ENCODE data around the gene ELOVL6. TPM values are rescaled to one million over a fixed set of nuclear protein-coding genes. Genes with fewer than 3 reads are reported as not detected.
A peak's percentile ranks its signal among the peaks of the same experiment; 100 is the strongest.

ELOVL6 gene
- total RNA-seq, 2 donors from 2014 or later: 43.7 to 66.3 TPM

DNA sequence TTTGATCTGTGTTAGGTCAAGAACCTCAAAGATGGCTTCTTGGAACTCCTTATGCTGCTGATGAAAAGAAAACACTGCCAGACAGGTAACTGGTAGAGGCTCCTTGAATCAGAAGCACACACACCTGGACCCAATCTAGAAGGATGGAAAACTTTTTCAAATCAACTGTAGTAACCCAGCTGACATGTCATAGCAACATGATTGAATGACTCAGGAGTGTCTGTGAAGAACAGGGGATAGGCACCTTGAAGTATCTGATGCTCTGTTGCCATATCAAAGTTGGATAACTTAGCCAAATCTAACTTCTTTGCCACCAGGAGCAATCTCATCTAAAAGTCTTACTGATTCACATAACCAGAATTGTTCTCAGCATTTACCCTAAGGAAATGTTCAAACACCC is 98.8 kb downstream of the ELOVL6 start:
- no peak for TF ChIP-seq CTCF (IDR thresholded peaks at IDR 0.05)
- H3K27ac ChIP-seq: no peak overlapping the region
- no peak for DNase-seq
- no peak overlapping the region for H3K9ac ChIP-seq (ENCODE audit: low read depth in 2 of 2, low read length in 2 of 2)
- no peak overlapping the region for H3K4me3 ChIP-seq
- no peaks in the 10 kb centered on the region for H3K9me3 ChIP-seq
- H3K27me3 ChIP-seq: no peaks in the 10 kb centered on the region
- no peaks in the 10 kb centered on the region for H3K4me1 ChIP-seq
- no peaks in the 10 kb centered on the region for H3K36me3 ChIP-seq
- intact Hi-C loops (cut with DNase I): no loop called here

DNA sequence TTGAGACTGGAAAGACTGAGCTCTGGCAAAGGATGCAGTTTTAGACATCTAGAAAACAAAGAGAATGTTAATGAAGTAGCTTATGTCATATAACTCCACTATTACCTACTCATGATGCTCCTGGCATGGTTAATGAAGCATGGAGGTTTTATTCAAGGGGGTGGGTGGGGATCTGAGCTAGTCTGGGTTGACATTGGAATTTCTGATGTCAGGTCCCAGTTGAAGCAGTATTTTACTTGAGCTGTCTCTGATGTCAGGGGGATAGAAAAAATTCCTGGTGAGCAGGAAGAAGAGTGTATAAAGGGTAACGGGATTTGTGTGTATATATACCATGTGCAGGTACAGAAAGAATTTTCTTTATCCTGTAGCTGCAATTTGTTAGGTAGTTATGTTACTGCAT is 102.0 kb downstream of the ELOVL6 start:
- DNase-seq: no peak
- intact Hi-C loops (cut with DNase I): no loop called here
- Histone ChIP-seq H3K9ac (ENCODE audit: low read depth in 2 of 2, low read length in 2 of 2) (no peak overlapping the region), H3K27ac (no peak overlapping the region), H3K36me3 (no peaks in the 10 kb centered on the region), H3K4me1 (no peaks in the 10 kb centered on the region), H3K4me3 (no peak overlapping the region), H3K9me3 (no peaks in the 10 kb centered on the region), H3K27me3 (no peaks in the 10 kb centered on the region)
- TF ChIP-seq CTCF (IDR thresholded peaks at IDR 0.05): no peak

DNA sequence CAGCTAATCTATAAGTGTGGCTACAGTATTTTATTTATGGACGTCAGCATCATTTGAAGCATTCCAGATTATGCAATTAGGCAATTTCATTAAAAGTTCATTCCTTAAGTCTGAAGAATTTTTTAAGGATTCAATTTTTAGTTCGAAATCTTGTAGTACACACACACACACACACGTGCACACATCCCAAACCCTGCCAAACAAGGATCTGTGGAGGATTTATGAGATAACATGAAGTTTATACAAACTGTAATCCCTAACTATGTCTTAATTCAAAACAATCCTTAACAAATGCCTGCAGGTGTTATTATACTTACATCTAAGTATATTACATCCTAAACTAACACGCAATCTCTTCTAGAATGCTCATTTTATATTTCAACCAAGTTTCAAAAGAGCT is 105.8 kb downstream of the ELOVL6 start:
- TF ChIP-seq CTCF (IDR thresholded peaks at IDR 0.05): no peak
- H3K4me3 ChIP-seq: no peak overlapping the region
- no peaks in the 10 kb centered on the region for H3K27me3 ChIP-seq
- no peak for DNase-seq
- intact Hi-C loops (cut with DNase I): no loop called here
- H3K4me1 ChIP-seq: no peaks in the 10 kb centered on the region
- H3K27ac ChIP-seq: no peak overlapping the region
- no peaks in the 10 kb centered on the region for H3K36me3 ChIP-seq
- H3K9ac ChIP-seq (ENCODE audit: low read depth in 2 of 2, low read length in 2 of 2): no peak overlapping the region
- no peaks in the 10 kb centered on the region for H3K9me3 ChIP-seq

GRCh38 chr4:110091434-110092140 is 106.8 kb downstream of the ELOVL6 start:
- no peaks in the 10 kb centered on the region for H3K36me3 ChIP-seq
- peak overlapping the region; percentile 6 for H3K27ac ChIP-seq
- TF ChIP-seq CTCF (IDR thresholded peaks at IDR 0.05): no peak
- no peak overlapping the region for H3K9ac ChIP-seq (ENCODE audit: low read depth in 2 of 2, low read length in 2 of 2)
- no peaks in the 10 kb centered on the region for H3K4me1 ChIP-seq
- DNase-seq: no peak
- intact Hi-C loops (cut with DNase I): no loop called here
- H3K4me3 ChIP-seq: no peak overlapping the region
- H3K27me3 ChIP-seq: no peaks in the 10 kb centered on the region
- no peaks in the 10 kb centered on the region for H3K9me3 ChIP-seq

- no peak overlapping the region for H3K27ac ChIP-seq
- intact Hi-C loops (cut with DNase I): no loop called here
- DNase-seq: no peak
- H3K27me3 ChIP-seq: no peaks in the 10 kb centered on the region
- H3K4me3 ChIP-seq: no peak overlapping the region
- no peak for TF ChIP-seq CTCF (IDR thresholded peaks at IDR 0.05)
- no peaks in the 10 kb centered on the region for H3K36me3 ChIP-seq
- no peak overlapping the region for H3K9ac ChIP-seq (ENCODE audit: low read depth in 2 of 2, low read length in 2 of 2)
- H3K4me1 ChIP-seq: no peaks in the 10 kb centered on the region
- H3K9me3 ChIP-seq: no peaks in the 10 kb centered on the region
Observed at GRCh38 chr4:110088670-110089069, 109.7 kb downstream of the ELOVL6 start.
